ENCODE data around the gene HLF. TPM values are rescaled to one million over a fixed set of nuclear protein-coding genes. Genes with fewer than 3 reads are reported as not detected.

Gene HLF
- total RNA-seq, 2 donors from 2014 or later, result 0.69 to 3.0 TPM

DNA sequence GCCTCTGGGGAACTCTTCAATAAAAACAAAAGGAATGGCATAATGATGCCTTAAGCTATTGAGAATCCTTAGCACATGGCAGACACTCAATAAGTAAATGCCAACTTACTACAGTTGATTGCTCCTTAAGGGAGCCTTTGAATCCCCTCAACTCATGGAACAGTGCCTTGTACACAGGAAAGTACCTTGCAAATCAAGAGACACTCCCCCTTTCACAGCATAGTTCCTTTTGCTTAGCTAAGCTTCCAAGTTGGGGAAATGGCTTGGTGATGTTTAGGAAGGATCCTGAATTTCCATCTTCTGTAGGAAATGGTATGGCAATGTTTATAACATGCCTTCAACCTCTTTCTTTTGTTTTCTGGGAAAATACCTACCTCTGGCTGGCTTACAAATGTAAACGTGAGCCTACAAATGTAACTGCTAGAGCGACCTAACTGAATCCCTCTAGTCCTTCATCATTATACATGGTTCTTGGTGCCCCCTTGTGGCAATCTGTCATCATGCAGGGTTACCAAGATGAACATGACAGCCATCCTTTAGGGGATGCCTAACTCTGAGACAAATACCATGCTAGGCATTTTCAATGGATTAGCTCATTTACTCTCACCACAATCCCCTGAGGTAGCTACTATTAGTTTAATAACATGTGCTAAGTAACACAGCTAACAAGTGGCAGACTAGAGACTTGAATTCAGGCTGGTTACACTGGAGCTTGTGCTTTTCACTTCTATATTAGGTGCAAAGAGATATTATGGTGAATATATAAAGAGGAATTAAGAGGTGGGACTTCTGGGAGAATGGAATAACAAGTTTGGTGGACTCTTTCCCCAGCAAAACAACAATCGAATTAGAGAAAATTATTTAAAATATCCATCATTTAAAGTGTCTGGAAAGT, 91.9 kb downstream of the HLF start:
- Histone ChIP-seq H3K9ac (ENCODE audit: low read depth in 2 of 2, low read length in 2 of 2) (no peak overlapping the region), H3K4me1 (no peaks in the 10 kb centered on the region), H3K9me3 (no peaks in the 10 kb centered on the region), H3K27me3 (no peaks in the 10 kb centered on the region), H3K4me3 (no peak overlapping the region), H3K27ac (no peak overlapping the region), H3K36me3 (no peaks in the 10 kb centered on the region)
- TF ChIP-seq, protein P1, sequence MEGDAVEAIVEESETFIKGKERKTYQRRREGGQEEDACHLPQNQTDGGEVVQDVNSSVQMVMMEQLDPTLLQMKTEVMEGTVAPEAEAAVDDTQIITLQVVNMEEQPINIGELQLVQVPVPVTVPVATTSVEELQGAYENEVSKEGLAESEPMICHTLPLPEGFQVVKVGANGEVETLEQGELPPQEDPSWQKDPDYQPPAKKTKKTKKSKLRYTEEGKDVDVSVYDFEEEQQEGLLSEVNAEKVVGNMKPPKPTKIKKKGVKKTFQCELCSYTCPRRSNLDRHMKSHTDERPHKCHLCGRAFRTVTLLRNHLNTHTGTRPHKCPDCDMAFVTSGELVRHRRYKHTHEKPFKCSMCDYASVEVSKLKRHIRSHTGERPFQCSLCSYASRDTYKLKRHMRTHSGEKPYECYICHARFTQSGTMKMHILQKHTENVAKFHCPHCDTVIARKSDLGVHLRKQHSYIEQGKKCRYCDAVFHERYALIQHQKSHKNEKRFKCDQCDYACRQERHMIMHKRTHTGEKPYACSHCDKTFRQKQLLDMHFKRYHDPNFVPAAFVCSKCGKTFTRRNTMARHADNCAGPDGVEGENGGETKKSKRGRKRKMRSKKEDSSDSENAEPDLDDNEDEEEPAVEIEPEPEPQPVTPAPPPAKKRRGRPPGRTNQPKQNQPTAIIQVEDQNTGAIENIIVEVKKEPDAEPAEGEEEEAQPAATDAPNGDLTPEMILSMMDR (IDR thresholded peaks at IDR 0.05), result peak; percentile 72
- intact Hi-C loops (cut with DNase I), result no loop called here
- peak; percentile 76 for DNase-seq

DNA sequence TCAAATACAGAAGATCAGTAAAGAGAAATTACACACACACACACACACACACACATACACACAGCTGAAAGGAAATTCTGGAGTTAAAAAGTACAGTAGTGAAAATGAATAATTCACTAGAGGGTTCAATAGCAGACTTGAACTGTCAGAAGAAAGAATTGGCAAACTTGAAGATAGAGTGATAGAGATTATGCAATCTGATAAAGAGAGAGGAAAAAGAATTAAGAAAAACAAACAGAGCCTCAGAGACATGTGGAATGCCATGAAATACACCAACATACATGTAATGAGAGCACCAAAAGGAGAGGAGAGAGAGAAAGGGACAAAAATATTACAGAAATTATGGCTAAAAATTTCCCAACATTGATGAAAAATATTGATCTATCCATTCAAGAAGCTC, 96.2 kb downstream of the HLF start:
- TF ChIP-seq, protein P1 (IDR thresholded peaks at IDR 0.05), result no peak

DNA sequence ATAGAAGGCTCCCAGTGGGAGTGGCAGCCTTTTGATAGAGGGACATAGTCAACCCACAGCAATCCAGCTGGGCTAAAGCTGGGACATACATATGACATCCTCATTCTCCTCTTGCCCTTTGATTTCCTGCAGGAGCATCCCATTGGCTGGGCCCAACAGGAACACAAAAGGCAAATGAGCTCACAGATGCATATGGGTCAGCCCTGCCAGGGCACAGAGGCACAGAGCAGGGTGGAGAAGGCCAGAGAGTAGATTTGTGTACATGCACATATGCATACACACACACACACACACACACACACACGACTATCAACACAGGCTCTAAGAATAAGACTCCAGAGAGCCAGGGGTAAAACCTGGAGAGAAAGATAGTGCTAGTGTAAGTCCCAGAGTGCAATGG, 98.3 kb downstream of the HLF start:
- H3K4me1 ChIP-seq, result no peaks in the 10 kb centered on the region
- intact Hi-C loops (cut with DNase I), result no loop called here
- H3K4me3 ChIP-seq, result no peak overlapping the region
- H3K27me3 ChIP-seq, result no peaks in the 10 kb centered on the region
- TF ChIP-seq, protein P1 (IDR thresholded peaks at IDR 0.05), result no peak
- no peak for DNase-seq
- no peak overlapping the region for H3K27ac ChIP-seq
- no peak overlapping the region for H3K9ac ChIP-seq (ENCODE audit: low read depth in 2 of 2, low read length in 2 of 2)
- H3K36me3 ChIP-seq, result no peaks in the 10 kb centered on the region
- no peaks in the 10 kb centered on the region for H3K9me3 ChIP-seq

More for the DNA sequence above, 96.2 kb downstream of the HLF start:
- Histone ChIP-seq H3K36me3 (no peaks in the 10 kb centered on the region), H3K4me3 (no peak overlapping the region), H3K9me3 (no peaks in the 10 kb centered on the region), H3K4me1 (no peaks in the 10 kb centered on the region), H3K27me3 (no peaks in the 10 kb centered on the region), H3K27ac (no peak overlapping the region), H3K9ac (ENCODE audit: low read depth in 2 of 2, low read length in 2 of 2) (no peak overlapping the region)
- intact Hi-C loops (cut with DNase I), result no loop called here
- no peak for DNase-seq

DNA sequence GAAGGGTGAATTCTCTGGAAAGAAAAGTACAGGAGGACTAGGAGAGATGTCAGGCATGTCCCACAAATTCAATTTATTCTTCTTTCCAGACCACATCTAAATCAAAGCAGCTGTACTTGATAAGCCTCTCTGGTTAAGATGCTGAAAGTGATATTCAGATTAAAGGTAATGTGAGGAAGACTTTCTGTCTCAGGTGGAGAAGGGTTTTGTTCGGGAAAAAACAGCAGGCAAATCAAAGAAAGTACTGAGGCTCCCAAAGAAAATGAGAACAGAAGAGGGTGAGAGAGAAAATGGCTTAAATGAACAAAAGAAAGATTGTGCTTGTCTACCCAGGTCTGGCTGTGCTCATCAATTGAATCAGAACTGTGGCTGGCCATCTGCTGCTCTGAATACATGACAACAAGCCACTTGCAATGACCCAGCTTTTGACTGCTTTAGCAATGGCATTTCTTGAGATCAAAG, 101.3 kb downstream of the HLF start:
- TF ChIP-seq, protein P1 (IDR thresholded peaks at IDR 0.05), result no peak
- no peaks in the 10 kb centered on the region for H3K9me3 ChIP-seq
- H3K27me3 ChIP-seq, result no peaks in the 10 kb centered on the region
- no peak overlapping the region for H3K27ac ChIP-seq
- H3K4me3 ChIP-seq, result no peak overlapping the region
- DNase-seq, result no peak
- no peaks in the 10 kb centered on the region for H3K4me1 ChIP-seq
- H3K9ac ChIP-seq (ENCODE audit: low read depth in 2 of 2, low read length in 2 of 2), result no peak overlapping the region
- intact Hi-C loops (cut with DNase I), result no loop called here
- no peaks in the 10 kb centered on the region for H3K36me3 ChIP-seq

DNA sequence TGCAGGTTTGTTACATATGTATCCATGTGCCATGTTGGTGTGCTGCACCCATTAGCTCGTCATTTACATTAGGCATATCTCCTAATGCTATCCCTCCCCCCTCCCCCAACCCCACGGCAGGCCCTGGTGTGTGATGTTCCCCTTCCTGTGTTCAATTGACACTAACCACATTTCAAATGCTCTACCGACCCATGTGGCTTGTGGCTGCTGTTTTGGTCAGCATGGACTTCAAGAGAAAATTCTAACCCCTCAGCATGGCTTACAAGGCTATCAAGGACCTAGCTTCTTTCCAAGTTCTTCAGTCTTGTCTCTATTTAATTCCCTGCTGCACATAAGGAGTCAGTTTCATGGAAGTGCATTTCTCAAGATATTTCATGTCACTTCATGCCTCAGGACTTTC, 103.9 kb downstream of the HLF start:
- Histone ChIP-seq H3K36me3 (no peaks in the 10 kb centered on the region), H3K9me3 (no peaks in the 10 kb centered on the region), H3K9ac (ENCODE audit: low read depth in 2 of 2, low read length in 2 of 2) (no peak overlapping the region), H3K27ac (no peak overlapping the region), H3K27me3 (no peaks in the 10 kb centered on the region), H3K4me3 (no peak overlapping the region), H3K4me1 (no peaks in the 10 kb centered on the region)
- TF ChIP-seq, protein P1 (IDR thresholded peaks at IDR 0.05), result no peak
- no peak for DNase-seq
- intact Hi-C loops (cut with DNase I), result no loop called here

Other genes starting within 250 kb of the HLF start
- 10 to 100 TPM; 17.3 to 20.0 TPM for gene MMD, start 156.9 kb downstream of the HLF start, total RNA-seq
- gene SMIM36, start 246.5 kb downstream of the HLF start, total RNA-seq, result not detected

All from colonic mucosa (tissue), 4 donors.